Upper lobe of left lung (tissue), 4 donors: ENCODE measurements around the gene PARVB.

Source experiments
- CTCF ChIP-seq, 6 experiments: fragments of 450-650 bp in 4 of 6; fragments of 200-600 bp in 2 of 6; sonication (generic) in 2 of 6; IDR thresholded peaks; one replicate each; pipeline ENCODE4 v1.5.1; 2016 to 2019; ENCODE audit warnings: antibody characterized with exemption in 6 of 6
- EP300 ChIP-seq, 4 donors: sonication (generic); formaldehyde crosslinking; IDR thresholded peaks; one replicate each; pipeline ENCODE4 v1.5.1; 2017; ENCODE audit warnings: antibody characterized with exemption in 4 of 4, control low read depth in 2 of 4
- POLR2A ChIP-seq, 4 donors: fragments of 450-650 bp; IDR thresholded peaks; one replicate each; pipeline ENCODE4 v1.5.1; 2016 to 2017; ENCODE audit warnings: antibody characterized with exemption in 4 of 4, mild to moderate bottlenecking in 2 of 4
- POLR2AphosphoS5 ChIP-seq, 2 donors: sonication (generic); formaldehyde crosslinking; IDR thresholded peaks; one replicate each; pipeline ENCODE4 v1.5.1; 2017; ENCODE audit warnings: antibody characterized with exemption in 2 of 2

- no peak for TF ChIP-seq POLR2A (IDR thresholded peaks at IDR 0.05)
- TF ChIP-seq CTCF (IDR thresholded peaks at IDR 0.05), result no peak
- no peak for TF ChIP-seq POLR2AphosphoS5 (IDR thresholded peaks at IDR 0.05)
- TF ChIP-seq EP300 (IDR thresholded peaks at IDR 0.05), result no peak
Observed at GRCh38 chr22:44166498-44167276, 142.6 kb downstream of the PARVB start.
